Rectal smooth muscle tissue (tissue), 1 donor: ENCODE data around the gene SND1.
"Not testable (repeated sequence)": the region's sequence is repeated elsewhere in the genome, so short reads cannot be mapped to it uniquely, and the experiment has no call there.

Experiments
- H3K27ac ChIP-seq: one replicate; pipeline ENCODE4 v1.7.0; 2013; ENCODE audit warnings: low read depth, low read length, inconsistent platforms
- H3K27me3 ChIP-seq: one replicate; pipeline ENCODE4 v1.7.0; 2013; ENCODE audit warnings: low read length; ENCODE audit not compliant: control insufficient read depth, insufficient read depth
- H3K36me3 ChIP-seq: one replicate; pipeline ENCODE4 v1.7.0; 2013; ENCODE audit warnings: low read length; ENCODE audit not compliant: control insufficient read depth, insufficient read depth
- H3K4me1 ChIP-seq: one replicate; pipeline ENCODE4 v1.7.0; 2013; ENCODE audit warnings: low read length; ENCODE audit not compliant: control insufficient read depth, insufficient read depth
- H3K4me3 ChIP-seq: one replicate; pipeline ENCODE4 v1.7.0; 2013; ENCODE audit warnings: low read length
- H3K9ac ChIP-seq: one replicate; pipeline ENCODE4 v1.7.0; 2013; ENCODE audit warnings: low read length

The SND1 gene

DNA sequence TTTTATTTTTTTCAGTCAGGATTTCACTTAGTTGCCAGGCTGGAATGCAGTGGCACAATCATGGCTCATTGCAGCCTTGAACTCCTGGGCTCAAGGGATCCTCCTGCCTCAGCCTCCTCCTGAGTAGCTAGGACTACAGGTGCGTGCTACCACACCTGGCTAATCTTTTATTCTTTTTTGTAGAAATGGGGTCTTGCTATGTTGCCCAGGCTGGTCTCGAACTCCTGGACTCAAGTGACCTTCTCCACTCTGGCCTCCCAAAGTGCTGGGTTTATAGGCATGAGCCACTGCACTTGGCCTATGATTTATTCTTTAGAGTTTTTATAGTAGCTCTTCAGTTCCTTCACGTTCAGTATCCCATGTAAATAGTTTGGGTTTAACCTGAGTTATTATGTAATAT, 5.5 kb downstream of the SND1 start:
- no peak overlapping the region for H3K9ac ChIP-seq
- peaks cover 11% of the 10 kb centered on the region for H3K4me1 ChIP-seq
- H3K27ac ChIP-seq, result no peak overlapping the region
- no peaks in the 10 kb centered on the region for H3K36me3 ChIP-seq
- H3K27me3 ChIP-seq, result no peaks in the 10 kb centered on the region
- H3K4me3 ChIP-seq, result no peak overlapping the region

DNA sequence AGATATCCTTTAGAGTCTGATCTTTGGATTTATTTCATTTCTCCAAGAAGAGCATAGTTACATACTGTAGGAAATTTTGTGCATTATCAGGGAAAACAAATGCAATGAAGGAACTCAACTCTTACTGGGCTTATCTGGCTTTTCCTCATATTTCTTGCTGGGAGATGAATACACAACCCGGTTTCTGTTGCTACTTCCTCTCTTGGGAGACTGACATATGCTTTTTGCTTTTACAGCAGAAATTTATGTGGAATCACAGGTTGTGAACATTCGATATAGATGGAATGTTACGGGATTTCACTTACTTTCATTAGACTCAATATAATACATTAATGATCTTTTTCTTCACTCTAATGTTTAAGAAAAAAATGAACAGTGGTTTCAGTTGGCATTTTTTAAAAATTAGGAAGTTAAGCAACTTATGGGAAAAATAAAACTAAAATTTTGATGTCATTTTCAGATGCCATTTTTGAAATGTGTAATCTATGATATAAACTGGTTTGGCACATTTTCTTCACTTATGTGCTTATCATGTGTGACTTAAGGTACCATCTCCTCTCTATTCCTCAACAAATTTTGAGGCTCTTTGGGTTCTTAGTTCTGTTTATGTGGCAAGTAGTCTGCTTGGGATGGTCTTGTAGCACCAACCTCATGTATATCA, 7.1 kb downstream of the SND1 start:
- H3K9ac ChIP-seq, result no peak overlapping the region
- H3K4me1 ChIP-seq, result peaks cover 4% of the 10 kb centered on the region
- H3K27me3 ChIP-seq, result no peaks in the 10 kb centered on the region
- H3K27ac ChIP-seq, result no peak overlapping the region
- H3K36me3 ChIP-seq, result no peaks in the 10 kb centered on the region
- H3K4me3 ChIP-seq, result no peak overlapping the region

DNA sequence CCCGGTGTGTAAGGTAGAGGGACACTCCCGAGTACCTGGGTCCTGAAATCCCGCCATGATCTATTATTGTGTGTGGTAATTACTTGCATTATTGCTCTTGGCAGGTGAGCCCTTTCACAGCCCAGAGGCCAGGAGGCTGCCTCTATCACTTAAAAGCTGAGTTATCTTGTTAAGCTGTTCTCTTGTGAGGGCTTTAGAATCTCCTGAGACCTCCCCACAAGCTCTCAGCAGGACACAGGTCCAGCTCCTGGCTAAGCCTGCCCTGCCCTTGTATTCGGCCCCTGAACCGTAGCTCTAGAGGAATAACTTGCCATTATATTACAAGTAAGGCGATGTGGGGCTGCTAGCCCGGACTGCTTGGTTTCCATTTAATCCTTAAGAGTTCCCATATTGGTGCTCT, 13.9 kb downstream of the SND1 start:
- Histone ChIP-seq H3K27ac (no peak overlapping the region), H3K36me3 (no peaks in the 10 kb centered on the region), H3K27me3 (no peaks in the 10 kb centered on the region), H3K4me3 (no peak overlapping the region), H3K4me1 (no peaks in the 10 kb centered on the region), H3K9ac (no peak overlapping the region)

DNA sequence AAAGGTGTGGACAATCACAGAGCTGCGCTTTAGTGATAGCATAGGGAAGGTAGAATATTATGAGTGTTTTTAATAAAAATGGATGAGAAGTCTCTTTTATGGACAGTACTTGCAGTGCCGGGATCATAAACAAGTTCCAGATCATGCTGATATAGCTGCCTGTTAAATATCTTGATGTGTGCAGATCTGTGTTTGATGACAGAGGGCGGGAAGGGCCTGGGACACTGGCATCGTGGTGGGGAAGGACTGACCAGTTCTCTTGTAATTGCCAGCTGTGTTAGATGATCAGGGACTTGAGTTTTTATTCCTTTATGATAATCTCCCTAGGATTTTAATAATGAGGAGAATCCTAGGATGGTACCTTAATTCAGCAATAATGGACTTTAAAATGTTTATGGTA, 14.6 kb downstream of the SND1 start:
- H3K27ac ChIP-seq, result no peak overlapping the region
- no peaks in the 10 kb centered on the region for H3K4me1 ChIP-seq
- H3K9ac ChIP-seq, result no peak overlapping the region
- H3K36me3 ChIP-seq, result no peaks in the 10 kb centered on the region
- no peak overlapping the region for H3K4me3 ChIP-seq
- H3K27me3 ChIP-seq, result no peaks in the 10 kb centered on the region

DNA sequence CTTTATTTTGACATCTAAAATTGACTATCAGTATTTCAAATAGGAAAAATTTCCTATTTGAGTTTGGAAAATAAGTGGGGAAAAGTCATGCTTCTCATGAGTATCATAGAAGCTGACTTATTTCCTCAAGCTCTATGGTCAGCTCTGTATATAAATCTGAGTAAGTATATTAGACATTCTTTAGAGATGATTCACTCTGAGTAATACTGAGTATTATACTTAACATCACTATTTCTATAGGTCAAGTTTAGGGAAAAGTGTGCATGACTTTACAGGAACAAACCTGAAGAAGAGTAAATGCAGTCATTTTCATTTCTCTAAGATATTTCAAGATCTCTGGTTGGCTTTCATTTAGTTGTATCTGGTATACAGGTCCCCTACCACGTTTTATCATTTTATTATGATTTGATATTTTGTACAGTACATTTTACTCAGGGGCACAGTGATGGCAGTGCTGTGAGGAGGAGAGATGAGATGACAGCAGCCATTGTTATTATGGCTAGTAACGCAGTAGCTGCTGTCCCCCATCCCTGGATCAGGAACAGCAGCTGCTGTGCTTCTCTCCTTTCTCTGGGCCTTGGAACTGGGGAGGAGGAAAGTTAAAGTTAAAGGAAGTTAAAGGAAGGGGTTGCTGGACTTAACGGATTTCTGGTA, 15.2 kb downstream of the SND1 start:
- Histone ChIP-seq H3K4me1 (no peaks in the 10 kb centered on the region), H3K27me3 (no peaks in the 10 kb centered on the region), H3K4me3 (no peak overlapping the region), H3K9ac (no peak overlapping the region), H3K27ac (no peak overlapping the region), H3K36me3 (no peaks in the 10 kb centered on the region)

DNA sequence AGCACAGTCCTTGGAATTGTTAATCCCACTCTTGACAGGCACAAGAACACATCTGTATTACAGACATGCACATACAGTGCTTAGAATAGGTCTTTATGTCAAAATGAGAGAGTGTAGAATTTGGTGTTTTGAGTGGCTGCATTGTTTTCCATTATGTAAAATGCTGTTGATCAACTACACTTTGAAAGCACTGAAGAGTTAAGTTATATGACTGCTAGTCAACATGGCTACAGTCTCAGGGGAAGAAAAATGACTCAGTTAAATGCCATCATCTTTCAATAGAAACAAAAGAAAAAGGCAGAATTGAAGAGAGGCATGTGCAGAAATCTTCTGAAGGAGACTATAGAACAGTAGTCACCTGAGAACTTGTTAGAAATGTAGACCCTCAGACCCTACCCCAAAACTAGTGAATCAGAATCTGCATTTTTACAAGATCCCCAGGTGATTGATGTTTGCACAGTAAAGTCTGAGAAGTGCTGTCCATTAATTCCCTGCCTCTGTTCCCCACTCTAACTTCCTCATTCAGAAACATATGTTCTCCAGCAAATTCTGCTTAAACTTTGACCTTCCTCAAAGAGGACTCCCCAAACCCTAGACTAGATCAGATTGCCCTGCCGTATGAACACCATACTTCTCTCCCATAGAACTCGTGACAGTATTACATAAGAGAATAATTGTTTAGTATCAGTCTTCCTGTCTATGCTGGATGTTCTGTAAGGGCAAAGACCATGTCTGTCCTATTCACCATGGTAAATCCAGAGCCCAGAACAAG, 16.0 kb downstream of the SND1 start:
- no peaks in the 10 kb centered on the region for H3K27me3 ChIP-seq
- no peak overlapping the region for H3K4me3 ChIP-seq
- H3K4me1 ChIP-seq, result no peaks in the 10 kb centered on the region
- H3K9ac ChIP-seq, result no peak overlapping the region
- H3K36me3 ChIP-seq, result no peaks in the 10 kb centered on the region
- no peak overlapping the region for H3K27ac ChIP-seq

DNA sequence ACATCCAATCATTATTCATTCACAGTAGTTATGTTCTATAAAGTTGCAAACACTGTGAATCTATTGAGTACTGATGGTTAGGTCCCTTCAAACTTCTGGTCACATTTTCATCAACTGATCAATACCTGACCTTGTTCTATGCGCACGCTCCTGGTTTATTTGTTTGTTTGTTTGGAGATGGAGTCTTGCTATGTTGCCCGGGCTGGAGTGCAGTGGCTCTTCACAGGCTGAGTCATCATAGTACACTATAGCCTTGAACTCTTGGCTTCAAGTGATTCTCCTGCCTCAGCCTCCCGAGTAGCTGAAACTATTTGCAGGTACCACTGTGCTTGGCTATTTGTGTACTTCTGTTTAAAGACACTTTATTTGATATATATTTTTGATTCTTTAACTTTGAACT, 19.3 kb downstream of the SND1 start:
- Histone ChIP-seq H3K36me3 (no peaks in the 10 kb centered on the region), H3K27ac (no peak overlapping the region), H3K27me3 (no peaks in the 10 kb centered on the region), H3K4me3 (no peak overlapping the region), H3K4me1 (no peaks in the 10 kb centered on the region), H3K9ac (no peak overlapping the region)

DNA sequence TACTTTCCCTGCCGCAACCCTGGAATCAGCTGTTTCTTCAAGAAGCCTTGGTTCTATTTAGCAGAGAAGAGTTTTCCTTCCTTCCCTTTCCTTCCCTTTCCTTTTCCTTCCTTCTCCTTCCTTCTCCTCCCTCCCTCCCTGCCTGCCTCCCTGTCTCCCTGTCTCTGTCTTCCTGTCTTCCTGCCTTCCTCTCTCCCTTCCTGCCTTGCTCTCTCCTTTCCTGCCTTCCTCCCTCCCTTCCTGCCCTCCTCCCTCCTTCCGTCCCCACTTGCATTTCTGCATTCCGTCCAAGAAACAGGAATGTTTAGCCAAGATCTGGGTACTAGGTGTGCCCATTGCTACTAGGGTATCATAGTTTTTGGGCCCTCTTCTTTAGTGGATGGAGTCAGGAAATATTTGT, 21.9 kb downstream of the SND1 start:
- H3K9ac ChIP-seq, result no peak overlapping the region
- H3K36me3 ChIP-seq, result no peaks in the 10 kb centered on the region
- H3K27me3 ChIP-seq, result no peaks in the 10 kb centered on the region
- H3K4me3 ChIP-seq, result no peak overlapping the region
- H3K4me1 ChIP-seq, result peaks cover 2% of the 10 kb centered on the region
- no peak overlapping the region for H3K27ac ChIP-seq

DNA sequence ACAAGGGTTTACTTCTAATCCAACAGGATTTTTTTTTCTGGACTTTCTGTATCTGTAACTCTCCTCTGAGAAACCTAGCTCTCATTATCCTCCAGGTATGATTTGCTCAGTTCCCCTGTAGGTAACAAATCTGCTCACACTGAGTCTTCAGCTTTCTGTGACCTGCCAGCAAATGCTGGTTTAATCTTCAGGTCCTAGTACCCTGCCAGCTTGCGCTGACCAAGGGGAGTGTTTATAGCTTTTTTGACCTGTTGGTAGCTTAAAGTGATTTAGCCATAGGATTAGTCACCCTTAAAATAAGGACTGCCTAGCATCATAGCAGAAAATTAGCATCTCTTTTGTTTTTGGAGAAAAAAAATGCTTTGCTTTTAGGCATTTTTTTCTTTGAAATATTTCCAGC, 22.4 kb downstream of the SND1 start:
- Histone ChIP-seq H3K4me1 (peaks cover 2% of the 10 kb centered on the region), H3K9ac (no peak overlapping the region), H3K36me3 (no peaks in the 10 kb centered on the region), H3K27ac (no peak overlapping the region), H3K27me3 (no peaks in the 10 kb centered on the region), H3K4me3 (no peak overlapping the region)

DNA sequence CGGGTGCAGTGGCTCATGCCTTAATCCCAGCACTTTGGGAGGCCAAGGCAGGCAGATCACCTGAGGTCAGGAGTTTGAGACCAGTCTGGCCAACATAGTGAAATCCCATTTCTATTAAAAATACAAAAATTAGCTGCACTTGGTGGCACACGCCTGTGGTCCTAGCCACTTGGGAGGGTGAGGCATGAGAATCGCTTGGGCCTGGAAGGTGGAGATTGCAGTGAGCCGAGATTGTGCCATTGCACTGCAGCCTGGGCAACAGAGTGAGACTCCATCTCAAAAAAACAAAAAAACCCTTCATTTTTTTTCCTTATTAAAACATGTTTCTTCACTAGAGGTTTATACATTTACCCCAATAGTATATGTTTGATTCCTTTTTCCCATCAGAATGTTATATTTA, 22.9 kb downstream of the SND1 start:
- H3K27ac ChIP-seq, H3K36me3 ChIP-seq, H3K4me3 ChIP-seq, H3K4me1 ChIP-seq, H3K27me3 ChIP-seq, H3K9ac ChIP-seq: not testable (repeated sequence)

DNA sequence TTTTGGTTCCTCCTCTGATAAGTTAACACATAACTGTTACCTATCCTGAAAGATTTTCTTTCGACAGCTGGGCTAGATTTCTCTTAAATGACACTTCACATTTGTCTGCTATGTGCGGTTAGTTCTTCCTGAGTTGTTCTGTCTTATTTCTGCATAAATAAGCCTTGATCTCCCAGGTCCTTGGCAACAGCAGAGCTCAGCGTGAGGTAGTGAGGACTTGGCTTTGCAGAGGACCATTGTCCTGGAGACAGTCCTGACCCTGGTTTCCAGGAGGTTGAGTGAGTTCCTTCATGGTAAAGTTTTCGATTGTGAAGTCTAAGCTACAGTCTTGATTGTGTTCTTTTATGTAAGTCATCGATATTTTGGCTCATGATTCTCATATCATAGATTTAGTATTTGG, 23.7 kb downstream of the SND1 start:
- H3K4me1 ChIP-seq, result peaks cover 2% of the 10 kb centered on the region
- H3K36me3 ChIP-seq, result no peaks in the 10 kb centered on the region
- H3K27ac ChIP-seq, result no peak overlapping the region
- H3K4me3 ChIP-seq, result no peak overlapping the region
- H3K9ac ChIP-seq, result no peak overlapping the region
- no peaks in the 10 kb centered on the region for H3K27me3 ChIP-seq

DNA sequence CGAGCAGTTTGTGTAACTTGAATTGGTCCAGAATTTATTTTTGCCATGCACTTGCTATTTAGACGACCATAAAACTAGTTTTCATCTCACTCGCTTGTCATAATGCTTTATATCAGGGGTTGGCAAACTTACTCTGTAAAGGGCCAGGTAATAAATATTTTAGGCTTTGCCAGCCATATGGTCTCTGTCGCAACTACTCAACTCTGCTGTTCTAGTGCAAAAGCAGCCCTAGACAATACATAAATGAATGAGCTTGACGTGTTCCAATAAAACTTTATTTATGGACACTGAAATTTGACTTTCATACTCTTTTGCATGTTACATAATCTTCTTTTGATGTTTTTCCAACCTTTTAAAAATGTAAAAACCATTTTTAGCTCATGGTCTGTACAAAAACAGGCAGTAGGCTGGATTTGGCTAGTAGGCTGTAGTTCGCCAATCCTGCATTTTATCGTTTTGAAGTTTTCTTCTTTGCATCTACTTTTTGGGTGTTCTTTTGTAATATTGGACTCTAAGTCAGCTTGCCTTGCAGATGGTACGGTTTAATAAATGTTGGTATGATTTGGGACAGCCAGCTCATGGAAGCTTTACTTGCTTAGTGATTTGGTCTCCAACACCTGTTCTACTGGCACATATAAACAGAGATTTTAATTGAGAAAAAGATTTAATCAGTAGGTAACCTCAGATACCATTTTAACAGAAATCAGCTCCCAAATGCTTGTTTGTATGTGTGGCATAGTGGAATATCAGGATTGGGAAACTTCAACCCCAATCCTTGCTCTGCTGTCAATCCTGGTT, 25.6 kb downstream of the SND1 start:
- Histone ChIP-seq H3K27me3 (no peaks in the 10 kb centered on the region), H3K4me3 (no peak overlapping the region), H3K27ac (no peak overlapping the region), H3K36me3 (no peaks in the 10 kb centered on the region), H3K9ac (no peak overlapping the region), H3K4me1 (peaks cover 2% of the 10 kb centered on the region)
